DMS53 (cell line): ENCODE results near the gene DNAJC3.

ENCODE experiments used
- DNase-seq: peaks from one replicate; lab custom pipeline; 2025; lab: John Stamatoyannopoulos, UW

The DNAJC3 gene

GRCh38 chr13:95841894-95842293 lies 165.0 kb downstream of the DNAJC3 start:
- DNase-seq, result no peak

GRCh38 chr13:95842898-95843297 lies 166.0 kb downstream of the DNAJC3 start:
- no peak for DNase-seq
